22Rv1 (cell line): ENCODE results near the gene AOPEP.

Experiments used
- H3K27ac ChIP-seq: fragments of 450-650 bp; 2 replicates; pipeline ENCODE4 v1.5.1; 2017
- ZFX ChIP-seq: fragments of 450-650 bp; IDR thresholded peaks from 2 replicates; pipeline ENCODE4 v1.6.1; 2017; ENCODE audit warnings: antibody characterized with exemption, borderline replicate concordance
- TF ChIP-seq, protein P1 (sequence below): fragments of 450-650 bp; IDR thresholded peaks from 2 replicates; pipeline ENCODE4 v1.5.1; 2017; ENCODE audit warnings: mild to moderate bottlenecking

AOPEP gene

DNA sequence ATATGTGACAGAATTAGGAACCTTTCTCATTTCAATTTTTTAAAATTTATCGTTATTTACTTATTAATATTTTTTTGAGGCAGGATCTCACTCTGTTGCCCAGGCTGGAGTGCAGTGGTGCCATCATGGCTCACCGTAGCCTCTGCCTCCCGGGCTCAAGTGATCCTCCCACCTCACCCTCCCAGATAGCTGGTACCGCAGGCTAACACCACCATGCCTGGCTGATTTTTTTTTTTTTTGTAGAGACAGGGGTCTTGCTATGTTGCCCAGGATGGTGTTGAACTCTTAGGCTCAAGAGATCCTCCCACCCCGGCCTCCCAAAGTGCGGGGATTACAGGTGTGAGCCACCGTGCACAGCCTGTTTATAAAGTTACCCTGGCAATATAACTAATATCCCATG, 275.2 kb downstream of the AOPEP start:
- no peak overlapping the region for H3K27ac ChIP-seq
- TF ChIP-seq, protein P1, sequence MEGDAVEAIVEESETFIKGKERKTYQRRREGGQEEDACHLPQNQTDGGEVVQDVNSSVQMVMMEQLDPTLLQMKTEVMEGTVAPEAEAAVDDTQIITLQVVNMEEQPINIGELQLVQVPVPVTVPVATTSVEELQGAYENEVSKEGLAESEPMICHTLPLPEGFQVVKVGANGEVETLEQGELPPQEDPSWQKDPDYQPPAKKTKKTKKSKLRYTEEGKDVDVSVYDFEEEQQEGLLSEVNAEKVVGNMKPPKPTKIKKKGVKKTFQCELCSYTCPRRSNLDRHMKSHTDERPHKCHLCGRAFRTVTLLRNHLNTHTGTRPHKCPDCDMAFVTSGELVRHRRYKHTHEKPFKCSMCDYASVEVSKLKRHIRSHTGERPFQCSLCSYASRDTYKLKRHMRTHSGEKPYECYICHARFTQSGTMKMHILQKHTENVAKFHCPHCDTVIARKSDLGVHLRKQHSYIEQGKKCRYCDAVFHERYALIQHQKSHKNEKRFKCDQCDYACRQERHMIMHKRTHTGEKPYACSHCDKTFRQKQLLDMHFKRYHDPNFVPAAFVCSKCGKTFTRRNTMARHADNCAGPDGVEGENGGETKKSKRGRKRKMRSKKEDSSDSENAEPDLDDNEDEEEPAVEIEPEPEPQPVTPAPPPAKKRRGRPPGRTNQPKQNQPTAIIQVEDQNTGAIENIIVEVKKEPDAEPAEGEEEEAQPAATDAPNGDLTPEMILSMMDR: no peak
- no peak for TF ChIP-seq ZFX

DNA sequence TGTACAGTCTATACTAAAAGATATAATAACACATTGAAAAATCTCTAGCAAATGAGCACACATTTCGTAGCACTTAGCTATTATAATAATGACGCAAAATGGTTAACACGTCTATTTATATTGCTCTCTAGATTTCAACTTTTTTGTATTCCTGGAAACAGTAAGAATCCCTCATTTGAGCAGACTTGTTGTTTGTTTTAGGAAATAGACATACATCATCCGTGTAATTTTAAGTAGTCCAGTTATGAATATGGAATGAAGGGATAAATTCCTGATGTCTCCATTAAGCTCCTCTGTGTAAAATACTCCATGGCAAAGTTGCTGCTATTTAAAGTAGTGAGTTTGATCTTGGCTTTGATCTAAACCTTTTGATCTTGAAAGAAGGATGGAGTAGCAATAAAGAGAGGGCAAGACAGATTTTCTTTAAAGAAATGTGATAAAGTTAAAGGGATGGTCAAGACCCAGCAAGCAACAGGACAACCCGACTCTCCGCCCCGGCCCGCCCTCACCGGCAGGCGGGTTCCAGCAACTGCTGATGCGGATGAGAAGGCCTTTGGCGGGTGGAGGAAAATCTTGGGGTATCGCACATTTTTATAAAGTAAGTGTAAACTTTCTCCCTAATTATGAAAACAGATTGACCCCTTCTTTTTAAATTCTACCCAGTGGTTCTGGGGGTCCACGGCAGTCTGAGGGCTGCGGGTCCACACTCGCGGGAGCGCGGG, 277.4 kb downstream of the AOPEP start:
- peak overlapping the region; percentile 74 for H3K27ac ChIP-seq
- TF ChIP-seq ZFX: no peak
- TF ChIP-seq, protein P1: no peak

DNA sequence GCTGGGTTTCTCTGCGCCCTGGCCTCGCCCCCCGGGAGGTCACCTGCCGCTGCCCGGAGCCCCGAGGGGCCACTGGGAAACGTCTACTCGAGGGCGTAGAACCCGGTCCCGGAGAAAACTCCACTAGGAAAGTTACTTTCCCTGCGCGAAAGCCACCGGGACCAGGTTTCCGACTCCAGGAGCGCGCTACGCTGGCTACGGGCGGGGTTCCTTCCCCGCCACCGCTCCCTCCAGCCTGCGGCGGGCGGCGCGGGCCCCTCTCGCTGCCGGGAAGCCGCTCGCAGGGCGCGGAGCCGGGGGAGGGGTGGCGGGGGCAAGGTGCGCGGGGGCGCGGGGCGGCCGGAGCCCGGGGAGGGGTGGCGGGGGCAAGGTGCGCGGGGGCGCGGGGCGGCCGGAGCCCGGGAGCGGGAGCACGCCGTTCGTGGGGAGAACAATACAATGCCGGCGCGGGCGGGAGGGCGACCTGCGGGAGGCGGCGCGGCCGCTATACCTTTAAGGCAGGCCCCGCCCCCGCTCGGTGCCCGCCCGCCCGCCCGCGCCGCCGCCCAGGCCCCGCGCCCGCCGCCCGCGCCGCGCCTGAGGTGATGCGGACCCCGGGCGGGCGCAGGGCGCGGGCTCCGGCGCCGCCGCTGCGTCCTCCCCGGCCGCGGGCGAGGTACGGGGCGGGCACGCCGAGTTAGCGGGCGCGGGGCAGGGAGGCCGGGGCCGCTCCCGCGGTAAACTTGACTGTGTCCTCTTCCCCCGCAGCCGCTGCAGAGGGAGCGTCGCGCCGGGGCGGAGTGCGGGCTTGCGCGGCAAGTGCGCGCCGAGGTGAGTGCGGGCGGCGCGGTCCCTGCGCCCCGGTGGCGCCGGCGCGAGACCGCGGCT, 278.1 kb downstream of the AOPEP start:
- TF ChIP-seq, protein P1: no peak
- TF ChIP-seq ZFX: no peak
- H3K27ac ChIP-seq: peak overlapping the region; percentile 74

DNA sequence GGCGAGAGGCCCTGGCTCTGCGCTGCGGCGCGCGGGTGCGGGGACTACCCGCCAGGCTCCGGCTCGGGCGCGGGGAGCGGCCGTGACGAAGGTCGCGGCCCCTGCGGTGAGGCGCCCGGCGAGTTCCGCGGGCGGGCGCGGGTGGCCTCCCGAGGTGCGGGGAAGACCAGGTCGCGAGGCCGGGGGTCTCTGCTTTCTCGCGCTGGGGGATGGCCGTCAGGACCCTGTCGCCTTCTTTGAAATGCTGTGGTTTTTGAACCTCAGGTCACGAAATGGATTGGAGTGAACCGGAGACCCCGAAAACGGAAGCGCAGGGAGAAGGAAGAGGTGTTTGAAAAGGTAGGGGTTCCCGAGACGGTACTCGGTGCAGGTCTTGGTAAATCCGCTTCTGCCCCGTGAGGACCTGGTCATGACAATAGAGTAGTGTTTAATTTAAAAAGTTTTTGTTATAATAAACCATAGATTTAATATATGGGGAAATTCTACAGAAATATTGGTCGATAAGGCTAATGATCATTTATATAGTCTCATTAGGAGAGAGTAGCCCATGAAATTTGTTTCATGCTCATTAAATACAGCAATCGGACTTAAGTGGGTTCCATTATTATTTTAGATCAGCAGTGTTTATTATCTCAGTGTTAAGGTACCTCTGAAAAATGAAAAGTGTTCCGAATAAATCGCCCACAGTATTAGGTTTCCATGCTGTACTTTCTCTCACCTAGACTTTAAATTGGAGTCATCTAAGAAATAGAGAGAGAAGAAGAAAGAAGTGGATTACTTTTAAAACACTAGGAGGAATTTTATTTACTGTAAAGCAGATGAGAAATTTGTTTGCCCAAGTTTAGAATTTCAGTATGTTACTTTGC, 279.0 kb downstream of the AOPEP start:
- TF ChIP-seq, protein P1: no peak
- TF ChIP-seq ZFX: no peak
- peak overlapping the region; percentile 74 for H3K27ac ChIP-seq

DNA sequence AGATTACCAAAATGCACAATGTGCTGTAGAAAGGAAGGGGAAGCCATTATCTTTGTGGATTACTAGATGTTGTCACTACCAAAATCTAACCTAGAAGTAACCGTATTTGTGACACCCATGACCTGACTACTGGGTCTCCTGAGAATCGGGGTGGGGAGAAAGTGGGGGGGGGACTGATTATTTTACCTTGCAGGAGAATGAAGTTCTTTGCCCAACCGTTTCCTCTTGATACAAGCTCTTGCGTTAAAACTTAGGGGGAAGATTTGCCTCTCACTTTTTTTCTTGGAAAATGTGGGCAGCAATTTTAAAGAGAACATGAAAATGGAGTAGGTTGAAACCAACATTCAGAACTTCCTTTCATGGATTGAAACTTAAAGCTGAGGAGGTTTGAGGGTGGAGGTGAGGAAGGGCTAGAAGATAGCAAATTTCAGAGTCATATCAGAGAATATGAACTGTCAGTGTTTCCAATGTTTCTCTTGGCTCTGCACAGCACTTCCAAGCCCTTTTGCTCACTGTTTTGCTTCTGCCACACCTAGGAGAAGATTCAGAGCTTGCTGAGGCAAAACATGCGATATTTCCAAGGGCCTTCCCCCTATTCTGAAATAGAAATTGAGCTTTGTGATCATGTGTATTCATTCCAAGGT, 280.8 kb downstream of the AOPEP start:
- no peak for TF ChIP-seq ZFX
- H3K27ac ChIP-seq: peak overlapping the region; percentile 30; the same call in 1 of the 2 replicates

DNA sequence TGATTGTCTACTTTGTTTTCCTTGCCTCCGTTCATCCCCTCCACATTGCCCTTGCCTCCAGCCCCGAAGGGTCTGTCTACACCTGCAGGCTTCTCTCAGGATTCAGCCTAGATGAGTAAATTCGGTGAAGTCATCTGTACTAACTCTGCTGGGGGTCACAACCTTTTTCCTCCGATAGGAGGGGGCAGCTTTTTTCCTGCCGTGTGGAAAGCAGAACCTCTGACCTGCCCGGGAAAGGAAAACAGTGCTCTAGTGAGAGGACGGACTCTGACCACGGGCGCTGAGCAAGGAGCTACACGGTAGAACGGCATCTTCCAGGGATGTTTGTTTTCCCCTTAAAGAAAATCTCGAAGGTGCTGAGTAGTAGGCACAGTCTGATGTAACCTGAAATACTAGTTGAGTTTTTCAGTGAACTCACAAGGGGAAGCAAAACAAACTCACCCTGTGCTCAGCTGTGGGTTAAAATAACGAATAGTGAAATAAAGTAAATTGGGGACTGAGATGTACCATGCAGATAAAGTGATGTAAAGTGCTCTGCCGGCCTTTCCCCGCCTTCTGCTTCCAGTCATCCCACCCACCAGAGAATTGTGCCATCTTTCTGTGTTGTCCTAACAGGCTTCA, 281.8 kb downstream of the AOPEP start:
- peak overlapping the region; percentile 30; the same call in 1 of the 2 replicates for H3K27ac ChIP-seq

More for the DNA sequence above, 281.8 kb downstream of the AOPEP start:
- TF ChIP-seq, protein P1: no peak
- no peak for TF ChIP-seq ZFX
